H1 (cell line): ENCODE results near the gene SCN1B. TPM values are rescaled to one million over a fixed set of nuclear protein-coding genes. Genes with fewer than 3 reads are reported as not detected.

ENCODE experiments used
- CTCF ChIA-PET: fragments of 300-600 bp; sonication (Branson Sonifier 250); formaldehyde crosslinking; loops from one replicate; lab custom pipeline; 2021; ENCODE audit not compliant: partially characterized antibody; lab: Charles Lee
- POLR2A ChIA-PET: fragments of 300-600 bp; sonication (Branson Sonifier 250); formaldehyde crosslinking; loops from one replicate; lab custom pipeline; 2021; ENCODE audit warnings: inconsistent platforms; ENCODE audit not compliant: partially characterized antibody; lab: Charles Lee
- DNase-seq, 2 experiments: peaks; one replicate each; pipeline versions ENCODE4 v3.0.0 to v3.0.0-alpha.2; 2010 to 2022; ENCODE audit warnings: low spot score in 2 of 2, low read depth in 1 of 2, mixed read lengths in 1 of 2
- FAIRE-seq: peaks from 2 replicates; lab custom pipeline; 2011; peaks lifted over from hg19 to GRCh38; lab: Jason Lieb, UNC
- H2AFZ ChIP-seq: 2 replicates; pipeline ENCODE4 v1.8.1; 2012; ENCODE audit warnings: low read length, inconsistent platforms
- H2AK5ac ChIP-seq: 2 replicates; pipeline ENCODE4 v1.6.1; 2013; ENCODE audit warnings: low read depth, low read length
- H2BK120ac ChIP-seq: replicated peaks from 2 replicates; pipeline ENCODE3; 2013; ENCODE audit warnings: low read depth, low read length, inconsistent platforms
- H2BK12ac ChIP-seq: 2 replicates; pipeline ENCODE4 v1.6.1; 2013; ENCODE audit warnings: low read depth, low read length
- H2BK15ac ChIP-seq: 2 replicates; pipeline ENCODE4 v1.6.1; 2013; ENCODE audit warnings: low read length
- H2BK20ac ChIP-seq: 2 replicates; pipeline ENCODE4 v1.6.1; 2013; ENCODE audit warnings: low read length
- H2BK5ac ChIP-seq: 2 replicates; pipeline ENCODE4 v1.6.1; 2013; ENCODE audit warnings: low read depth, low read length
- H3K14ac ChIP-seq: 2 replicates; pipeline ENCODE4 v1.6.1; 2013; ENCODE audit warnings: inconsistent platforms; ENCODE audit not compliant: insufficient read length
- H3K18ac ChIP-seq: 2 replicates; pipeline ENCODE4 v1.6.1; 2013; ENCODE audit warnings: low read length; ENCODE audit errors: extremely low read depth
- H3K23ac ChIP-seq: 2 replicates; pipeline ENCODE4 v1.6.1; 2013; ENCODE audit warnings: inconsistent platforms; ENCODE audit not compliant: insufficient read length
- H3K23me2 ChIP-seq: 2 replicates; pipeline ENCODE4 v1.6.1; 2013; ENCODE audit warnings: low read depth, low read length
- H3K27ac ChIP-seq: 2 replicates; pipeline ENCODE4 v1.6.1; 2011; ENCODE audit warnings: low read depth, low read length, inconsistent platforms
- H3K27me3 ChIP-seq, 4 experiments: replicated peaks in 1 of 4; 1 replicate in 1 of 4; 2 replicates in 3 of 4; pipeline versions ENCODE4 v1.6.1 to v1.8.1; 2011 to 2013; ENCODE audit warnings: low read length in 3 of 4, mild to moderate bottlenecking in 3 of 4, inconsistent platforms in 2 of 4, mixed read lengths in 2 of 4, moderate library complexity in 1 of 4; ENCODE audit not compliant: control insufficient read depth in 3 of 4, insufficient read depth in 3 of 4; ENCODE audit errors: extremely low read depth in 1 of 4
- H3K36me3 ChIP-seq, 4 experiments: 2 replicates each; pipeline versions ENCODE4 v1.6.1 to v1.8.1; 2011 to 2013; ENCODE audit warnings: mild to moderate bottlenecking in 4 of 4, low read length in 3 of 4, moderate library complexity in 2 of 4, control low read depth in 1 of 4, inconsistent platforms in 1 of 4; ENCODE audit not compliant: insufficient read depth in 4 of 4, control insufficient read depth in 2 of 4
- H3K4ac ChIP-seq: replicated peaks from 2 replicates; pipeline ENCODE3; 2013; ENCODE audit warnings: low read length, low read depth, mixed read lengths, inconsistent platforms; ENCODE audit not compliant: insufficient read length
- H3K4me1 ChIP-seq, 4 experiments: replicated peaks in 1 of 4; 1 replicate in 1 of 4; 2 replicates in 3 of 4; pipeline versions ENCODE4 v1.6.1 to v1.8.1; 2011 to 2013; ENCODE audit warnings: low read length in 3 of 4, inconsistent platforms in 2 of 4, mixed read lengths in 1 of 4; ENCODE audit not compliant: insufficient read depth in 4 of 4, control insufficient read depth in 3 of 4
- H3K4me2 ChIP-seq, 2 experiments: 2 replicates each; pipeline versions ENCODE4 v1.6.1 to v1.8.1; 2011 to 2013; ENCODE audit warnings: low read depth in 2 of 2, low read length in 2 of 2, control low read depth in 1 of 2, inconsistent platforms in 1 of 2, mild to moderate bottlenecking in 1 of 2; ENCODE audit not compliant: insufficient read depth in 1 of 2
- H3K4me3 ChIP-seq, 4 experiments: fragments of 200-600, 300-600 bp in 1 of 4; sonication (generic), shearing (Covaris generic), sonication (Bioruptor Twin) in 1 of 4; 2 replicates each; pipeline versions ENCODE4 v1.5.1 to v1.8.1; 2011 to 2016; ENCODE audit warnings: low read length in 4 of 4, low read depth in 3 of 4, control low read depth in 2 of 4, inconsistent platforms in 2 of 4, mild to moderate bottlenecking in 2 of 4, mixed read lengths in 1 of 4, moderate library complexity in 1 of 4; ENCODE audit not compliant: insufficient read depth in 2 of 4; ENCODE audit errors: extremely low read depth in 1 of 4
- H3K56ac ChIP-seq: replicated peaks from 2 replicates; pipeline ENCODE3; 2013; ENCODE audit warnings: low read depth, mild to moderate bottlenecking, mixed read lengths, low read length, inconsistent platforms; ENCODE audit not compliant: insufficient read length
- H3K79me1 ChIP-seq: 2 replicates; pipeline ENCODE4 v1.6.1; 2013; ENCODE audit warnings: low read depth, low read length, control low read depth
- H3K79me2 ChIP-seq, 2 experiments: 2 replicates each; pipeline versions ENCODE4 v1.6.1 to v1.8.1; 2012 to 2013; ENCODE audit warnings: low read length in 2 of 2, mild to moderate bottlenecking in 2 of 2, inconsistent platforms in 1 of 2; ENCODE audit not compliant: insufficient read depth in 2 of 2, control insufficient read depth in 1 of 2
- H3K9ac ChIP-seq, 4 experiments: replicated peaks in 1 of 4; 1 replicate in 1 of 4; 2 replicates in 3 of 4; pipeline versions ENCODE4 v1.6.1 to v1.8.1; 2011 to 2013; ENCODE audit warnings: low read depth in 3 of 4, low read length in 3 of 4, control low read depth in 2 of 4, mild to moderate bottlenecking in 2 of 4, moderate library complexity in 2 of 4, inconsistent platforms in 1 of 4; ENCODE audit errors: extremely low read depth in 1 of 4
- H3K9me3 ChIP-seq, 2 experiments: 2 replicates each; pipeline versions ENCODE4 v1.6.1 to v1.8.1; 2012 to 2013; ENCODE audit warnings: mild to moderate bottlenecking in 2 of 2, moderate library complexity in 2 of 2, control low read depth in 1 of 2, inconsistent platforms in 1 of 2, low read depth in 1 of 2, low read length in 1 of 2, mixed read lengths in 1 of 2; ENCODE audit not compliant: insufficient read depth in 2 of 2
- H4K20me1 ChIP-seq, 2 experiments: replicated peaks in 1 of 2; 2 replicates each; pipeline versions ENCODE3 to v1.8.1; 2011 to 2013; ENCODE audit warnings: inconsistent platforms in 2 of 2, low read length in 2 of 2, mild to moderate bottlenecking in 1 of 2; ENCODE audit not compliant: insufficient read depth in 2 of 2, control insufficient read depth in 1 of 2
- H4K5ac ChIP-seq: 2 replicates; pipeline ENCODE4 v1.6.1; 2013; ENCODE audit warnings: low read length, low read depth, mixed read lengths, inconsistent platforms; ENCODE audit not compliant: insufficient read length
- H4K8ac ChIP-seq: 2 replicates; pipeline ENCODE4 v1.8.0; 2013; ENCODE audit warnings: mild to moderate bottlenecking, moderate library complexity, low read length, inconsistent platforms; ENCODE audit not compliant: insufficient read depth; ENCODE audit errors: extremely low read depth
- H4K91ac ChIP-seq: replicated peaks from 2 replicates; pipeline ENCODE3; 2013; ENCODE audit warnings: low read length, mixed read lengths, inconsistent platforms; ENCODE audit not compliant: insufficient read length
- POLR2AphosphoS5 ChIP-seq: IDR thresholded peaks from 2 replicates; pipeline ENCODE4 v1.6.1; 2011; ENCODE audit warnings: low read depth, low read length
- RXRA ChIP-seq: IDR thresholded peaks from 2 replicates; pipeline ENCODE4 v1.6.1; 2011; ENCODE audit warnings: low read depth, mild to moderate bottlenecking, low read length, moderate library complexity; ENCODE audit not compliant: insufficient read depth
- SIN3A ChIP-seq, 2 experiments: IDR thresholded peaks in 1 of 2; conservative IDR thresholded peaks in 1 of 2; 2 replicates each; pipeline ENCODE4 v1.6.1; 2011 to 2012; ENCODE audit warnings: low read length in 2 of 2, improper control_type of control experiment in 1 of 2, low read depth in 1 of 2, mild to moderate bottlenecking in 1 of 2
- SRF ChIP-seq: IDR thresholded peaks from 2 replicates; pipeline ENCODE4 v1.6.1; 2011; ENCODE audit warnings: mild to moderate bottlenecking, low read depth, low read length, moderate library complexity
- WGBS, 2 experiments: shearing (Covaris generic) in 1 of 2; methylation state at CpG; one replicate each; pipeline versions ENCODE4 v1.1.6 to v1.1.7; 2013 to 2015; ENCODE audit warnings: low lambda C conversion rate in 2 of 2, mixed read lengths in 2 of 2, inconsistent platforms in 1 of 2, low coverage in 1 of 2, missing lambda C conversion rate in 1 of 2; ENCODE audit not compliant: insufficient replicate concordance in 2 of 2, insufficient coverage in 1 of 2, insufficient read length in 1 of 2; ENCODE audit errors: extremely low coverage in 1 of 2, missing lambda C conversion rate in 1 of 2; 5-methylcytosine and 5-hydroxymethylcytosine counted together
- polyA plus RNA-seq, 7 experiments: library from polyadenylated mRNA; depleted of rRNA in 3 of 7; stranded (reverse) in 5 of 7; unstranded in 2 of 7; fragments of >200 nt in 5 of 7; fragments of 200-250 nt in 2 of 7; gene quantifications; 1 replicate in 5 of 7; 2 replicates in 1 of 7; 4 replicates in 1 of 7; pipeline versions ENCODE4 v1.2.1 to v1.2.3, GENCODE V29; 2011 to 2013; ENCODE audit warnings: missing spikeins in 2 of 7, mixed read lengths in 2 of 7
- total RNA-seq: library from RNA; stranded (reverse); fragmentation: NEBNext Ultra II Directional; extraction: Animal tissue kit (Norgen Biotek cat#: 25700); gene quantifications from 2 replicates; pipeline ENCODE4 v1.2.1, GENCODE V29; 2021
- TF ChIP-seq, protein P1 (sequence below): IDR thresholded peaks from 2 replicates; pipeline ENCODE4 v1.6.1; 2012; ENCODE audit warnings: inconsistent platforms

The SCN1B gene
- total and polyA plus RNA-seq, 2 of the 8 experiments (the other 6 are each of a cell fraction or from before 2014, with no cell fraction given), result 3.1 to 3.5 TPM

DNA sequence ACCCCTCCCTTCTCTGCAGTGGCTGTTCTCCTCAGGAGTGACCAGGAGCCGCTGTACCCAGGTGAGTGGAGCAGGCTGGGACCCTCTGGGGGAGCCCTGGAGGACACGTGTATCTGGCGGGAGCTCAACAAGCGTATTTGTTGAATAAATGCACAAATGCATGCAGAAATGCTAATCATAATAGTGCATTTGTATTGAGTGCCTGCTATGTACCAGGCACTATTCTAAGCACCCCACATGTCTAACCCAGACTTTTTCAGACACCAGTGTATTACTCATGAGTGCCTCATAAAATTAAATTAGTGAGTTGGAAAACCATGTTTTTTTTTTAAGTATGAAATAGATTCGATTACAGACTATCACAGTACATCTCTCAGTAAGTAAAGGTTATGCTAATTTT is 19.2 kb downstream of the SCN1B start:
- Histone ChIP-seq H2BK120ac (no peak overlapping the region), H3K23me2 (no peaks in the 10 kb centered on the region), H3K79me2 (peaks cover 0 to 3% of the 10 kb centered on the region in 2 experiments; a peak in 1 of 4 replicates), H4K91ac (no peak overlapping the region), H3K79me1 (no peaks in the 10 kb centered on the region), H2AFZ (no peak overlapping the region), H4K5ac (no peak overlapping the region), H3K27me3 (no peaks in the 10 kb centered on the region), H3K36me3 (no peaks in the 10 kb centered on the region; a peak in 1 of 8 replicates), H3K4me1 (peaks cover 0 to 14% (median 8%) of the 10 kb centered on the region in 4 experiments; a peak in 5 of 7 replicates), H4K20me1 (peaks cover 0 to 5% of the 10 kb centered on the region in 2 experiments), H3K9me3 (no peaks in the 10 kb centered on the region), H3K27ac (no peak overlapping the region), H4K8ac (no peak overlapping the region), H2BK5ac (no peak overlapping the region), H3K9ac (no peak overlapping the region), H2AK5ac (no peak overlapping the region), H3K56ac (no peak overlapping the region), H2BK12ac (no peak overlapping the region), H3K4ac (no peak overlapping the region), H2BK20ac (no peak overlapping the region), H3K23ac (no peak overlapping the region), H3K18ac (no peak overlapping the region), H3K4me3 (no peak overlapping the region), H3K4me2 (no peak overlapping the region), H2BK15ac (no peak overlapping the region), H3K14ac (no peak overlapping the region)
- POLR2A ChIA-PET, result interaction anchor here (0.9 kb wide), 1 partner anchor 9 kb away, joined by 3 read pairs; no protein-coding TSS in a partner anchor
- DNase-seq (no peak), FAIRE-seq (no peak)
- CTCF ChIA-PET, result interaction anchor here (0.9 to 13.0 kb wide), 4 partner anchors 18 to 77 kb away, joined by 3 to 56 read pairs (median 8); partner anchors contain the start of gene FXYD3
- 89% methylated on average over 5 of the region's 5 CpGs; no CpG with 5 or more reads in 1 of the 2 experiments for WGBS, 2 experiments
- no peak for TF ChIP-seq SRF
- no peak for TF ChIP-seq POLR2AphosphoS5
- TF ChIP-seq, protein P1, sequence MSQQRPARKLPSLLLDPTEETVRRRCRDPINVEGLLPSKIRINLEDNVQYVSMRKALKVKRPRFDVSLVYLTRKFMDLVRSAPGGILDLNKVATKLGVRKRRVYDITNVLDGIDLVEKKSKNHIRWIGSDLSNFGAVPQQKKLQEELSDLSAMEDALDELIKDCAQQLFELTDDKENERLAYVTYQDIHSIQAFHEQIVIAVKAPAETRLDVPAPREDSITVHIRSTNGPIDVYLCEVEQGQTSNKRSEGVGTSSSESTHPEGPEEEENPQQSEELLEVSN, result no peak
- no peak for TF ChIP-seq SIN3A (conservative IDR thresholded peaks at IDR 0.05 in 1 of 2, IDR thresholded peaks at IDR 0.05 in 1 of 2; ENCODE audit: low read depth in 1 of 2, low read length in 2 of 2)
- TF ChIP-seq RXRA, result no peak
